HepG2 (cell line): ENCODE results near the gene ANKLE1. TPM values are rescaled to one million over a fixed set of nuclear protein-coding genes. Genes with fewer than 3 reads are reported as not detected.

Experiments used
- ATAC-seq: fragments of 200-7000 bp; cut with Tn5 transposase; 3 replicates; pipeline ENCODE4 v1.9.1; 2020; ENCODE audit warnings: mild to moderate bottlenecking, moderate library complexity
- BruUV-seq: library from RNA; stranded (reverse); fragments of 400-500 nt; replicated peaks from 2 replicates; lab custom pipeline; 2021; lab: Mats Ljungman, UMichigan
- CTCF ChIA-PET: fragments of 300-600 bp; formaldehyde crosslinking; extraction: SDS; loops from one replicate; lab custom pipeline; 2021; ENCODE audit warnings: low total read pairs, inconsistent platforms, low intra/inter-chr PET ratio; lab: Yijun Ruan, JAX
- POLR2A ChIA-PET: fragments of 350-600 bp; sonication (Branson Sonifier 250); formaldehyde crosslinking; loops from one replicate; lab custom pipeline; 2020; ENCODE audit warnings: antibody characterized with exemption, inconsistent platforms; lab: Yijun Ruan, JAX
- DNase-seq: peaks from one replicate; pipeline ENCODE4 v3.0.0-alpha.2; 2015; ENCODE audit warnings: low spot score
- FAIRE-seq: peaks from 3 replicates; lab custom pipeline; 2011; peaks lifted over from hg19 to GRCh38; lab: Jason Lieb, UNC
- H2AFZ ChIP-seq: one replicate; pipeline ENCODE4 v1.6.1; 2011; ENCODE audit warnings: low read length, inconsistent platforms
- H3K27ac ChIP-seq: fragments of 300-600 bp; 3 replicates; pipeline ENCODE4 v1.8.0; 2011; ENCODE audit warnings: mixed run types, mild to moderate bottlenecking, mixed read lengths, low read length, inconsistent platforms; ENCODE audit not compliant: insufficient read depth; ENCODE audit errors: extremely low read length
- H3K27me3 ChIP-seq, 2 experiments: fragments of 200-600 bp in 1 of 2; 2 replicates in 1 of 2; 3 replicates in 1 of 2; pipeline versions ENCODE4 v1.6.0 to v1.8.0; 2011; ENCODE audit warnings: low read length in 2 of 2, mild to moderate bottlenecking in 2 of 2, moderate library complexity in 2 of 2, inconsistent platforms in 1 of 2; ENCODE audit not compliant: insufficient read depth in 2 of 2, control insufficient read depth in 1 of 2
- H3K36me3 ChIP-seq, 2 experiments: fragments of 200-600 bp in 1 of 2; replicated peaks in 1 of 2; 2 replicates in 1 of 2; 3 replicates in 1 of 2; pipeline versions ENCODE4 v1.5.1 to v1.8.0; 2011; ENCODE audit warnings: low read length in 2 of 2, inconsistent platforms in 1 of 2; ENCODE audit not compliant: insufficient read depth in 2 of 2, control insufficient read depth in 1 of 2
- H3K4me1 ChIP-seq: 2 replicates; pipeline ENCODE4 v1.5.1; 2012; ENCODE audit warnings: low read length, inconsistent platforms; ENCODE audit not compliant: insufficient read depth
- H3K4me2 ChIP-seq: 2 replicates; pipeline ENCODE4 v1.6.0; 2011; ENCODE audit warnings: low read depth, low read length, inconsistent platforms
- H3K4me3 ChIP-seq, 3 experiments: fragments of 200-600 bp in 1 of 3; sonication (generic), shearing (Covaris generic) in 1 of 3; replicated peaks in 1 of 3; 2 replicates each; pipeline ENCODE4 v1.5.1; 2011 to 2016; ENCODE audit warnings: low read length in 3 of 3, inconsistent platforms in 2 of 3, low read depth in 2 of 3, mild to moderate bottlenecking in 2 of 3, control low read depth in 1 of 3, mixed read lengths in 1 of 3; ENCODE audit not compliant: insufficient read depth in 1 of 3
- H3K79me2 ChIP-seq: one replicate; pipeline ENCODE4 v1.6.1; 2011; ENCODE audit warnings: low read length, inconsistent platforms; ENCODE audit not compliant: insufficient read depth
- H3K9ac ChIP-seq: 2 replicates; pipeline ENCODE4 v1.6.0; 2011; ENCODE audit warnings: mild to moderate bottlenecking, low read depth, low read length, inconsistent platforms; ENCODE audit not compliant: insufficient read depth
- H3K9me3 ChIP-seq: 2 replicates; pipeline ENCODE4 v1.5.1; 2012; ENCODE audit warnings: mild to moderate bottlenecking, low read length
- H4K20me1 ChIP-seq: 2 replicates; pipeline ENCODE4 v1.6.0; 2011; ENCODE audit warnings: inconsistent platforms, mild to moderate bottlenecking, low read length, moderate library complexity; ENCODE audit not compliant: insufficient read depth
- AFF4 ChIP-seq: sonication (generic); formaldehyde crosslinking; IDR thresholded peaks from 2 replicates; pipeline ENCODE4 v1.4.0; 2020; ENCODE audit warnings: missing genetic modification reagents
- ONECUT2 ChIP-seq: sonication (generic); formaldehyde crosslinking; IDR thresholded peaks from 2 replicates; pipeline ENCODE4 v1.4.0; 2020; ENCODE audit warnings: missing genetic modification reagents
- RORA ChIP-seq: sonication (generic); formaldehyde crosslinking; IDR thresholded peaks from 2 replicates; pipeline ENCODE4 v1.5.0; 2020; ENCODE audit warnings: mild to moderate bottlenecking, missing genetic modification reagents, moderate library complexity
- SNAPC4 ChIP-seq: sonication (generic); formaldehyde crosslinking; IDR thresholded peaks from 2 replicates; pipeline ENCODE4 v1.4.0; 2020; ENCODE audit warnings: mild to moderate bottlenecking, missing genetic modification reagents
- ZFYVE20 ChIP-seq: sonication (generic); formaldehyde crosslinking; IDR thresholded peaks from 2 replicates; pipeline ENCODE4 v1.8.0; 2023; ENCODE audit warnings: low read depth, mild to moderate bottlenecking, moderate library complexity, missing genetic modification reagents, borderline replicate concordance
- ZNF460 ChIP-seq: sonication (generic); formaldehyde crosslinking; IDR thresholded peaks from 2 replicates; pipeline ENCODE4 v1.5.1; 2020; ENCODE audit warnings: missing genetic modification reagents, mild to moderate bottlenecking, borderline replicate concordance
- ZNF496 ChIP-seq: sonication (generic); formaldehyde crosslinking; IDR thresholded peaks from 2 replicates; pipeline ENCODE4 v1.8.1; 2023; ENCODE audit warnings: mild to moderate bottlenecking, moderate library complexity, missing genetic modification reagents; ENCODE audit not compliant: insufficient replicate concordance
- ZNF788 ChIP-seq: sonication (generic); formaldehyde crosslinking; IDR thresholded peaks from 2 replicates; pipeline ENCODE4 v1.5.0; 2020; ENCODE audit warnings: mild to moderate bottlenecking, missing genetic modification reagents, borderline replicate concordance
- WGBS: methylation state at CpG from one replicate; pipeline ENCODE4 v1.1.6; 2017; ENCODE audit warnings: low lambda C conversion rate; 5-methylcytosine and 5-hydroxymethylcytosine counted together
- in situ Hi-C: cut with HindIII; loops from 2 replicates; pipeline ENCODE4 v1.10.0; 2017; ENCODE audit warnings: low pct_unique_long_range_greater_than_20kb; ENCODE audit not compliant: extremely low pct_ligation_motif_present
- intact Hi-C: fragments of 100-400 bp; cut with micrococcal nuclease; formaldehyde crosslinking; loops from one replicate; pipeline ENCODE4 v1.10.0; 2022; ENCODE audit not compliant: unreplicated experiment
- polyA plus RNA-seq, 8 experiments: library from polyadenylated mRNA; depleted of rRNA in 3 of 8; stranded (reverse) in 7 of 8; unstranded in 1 of 8; fragments of >200 nt; fragmentation: Illumina TruSeq in 4 of 8; extraction: Trizol in 4 of 8; gene quantifications; 2 replicates each; pipeline versions ENCODE4 v1.2.1 to v1.2.3, GENCODE V29; 2011 to 2016; ENCODE audit warnings: low read depth in 4 of 8, missing spikeins in 1 of 8, mixed read lengths in 1 of 8; ENCODE audit not compliant: insufficient read depth in 1 of 8
- total RNA-seq, 5 experiments: library from RNA; depleted of rRNA; stranded (reverse); fragments of >200 nt; fragmentation: Illumina TruSeq; extraction: Trizol; gene quantifications; 2 replicates each; pipeline ENCODE4 v1.2.3, GENCODE V29; 2016; ENCODE audit warnings: low read depth in 1 of 5

ANKLE1 gene
- total and polyA plus RNA-seq, 2 of the 13 experiments (the other 11 are each of a cell fraction or from before 2014, with no cell fraction given) = 0.69 to 1.5 TPM

DNA sequence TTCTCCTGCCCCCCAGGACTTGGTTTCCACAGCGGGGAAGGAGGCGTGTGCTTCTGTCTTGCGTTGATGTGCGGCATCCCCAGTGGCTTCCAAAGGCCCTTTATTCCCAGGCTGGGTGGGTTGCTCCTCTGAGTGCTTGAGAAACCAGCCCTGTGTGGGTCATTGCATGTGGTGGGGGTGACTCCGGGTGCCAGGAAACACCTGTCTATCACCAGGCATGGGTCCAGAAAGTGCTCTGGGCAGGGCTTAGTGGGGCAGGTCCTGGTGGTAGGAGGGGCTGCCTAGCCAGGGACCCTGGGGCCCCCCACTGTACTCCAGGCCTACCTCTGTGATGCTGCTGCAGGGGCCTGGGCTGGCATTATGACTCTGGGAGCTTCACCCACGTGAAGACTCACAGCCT, 37.3 kb downstream of the ANKLE1 start:
- DNase-seq = no peak
- ATAC-seq = no peak
- WGBS = 88% methylated on average over 6 of the region's 6 CpGs
- POLR2A ChIA-PET = interaction anchor here (0.6 to 1.8 kb wide), 2 partner anchors 10 to 35 kb away, joined by 3 to 11 read pairs; partner anchors contain the start of gene DDA1
- no peaks in the 10 kb centered on the region for H3K27me3 ChIP-seq
- H4K20me1 ChIP-seq = no peaks in the 10 kb centered on the region
- no peak overlapping the region for H3K4me3 ChIP-seq
- H3K4me2 ChIP-seq = no peak overlapping the region
- in situ Hi-C loops (no loop called here), intact Hi-C loops (no loop called here)
- no peaks in the 10 kb centered on the region for H3K4me1 ChIP-seq
- TF ChIP-seq AFF4 (no peak), RORA (CRISPR knock-in tag) (no peak), ONECUT2 (CRISPR knock-in tag) (no peak), ZNF496 (CRISPR knock-in tag) (no peak), ZNF788 (no peak), ZFYVE20 (CRISPR knock-in tag) (no peak), ZNF460 (CRISPR knock-in tag) (no peak), SNAPC4 (CRISPR knock-in tag) (no peak)
- no peak overlapping the region for H3K27ac ChIP-seq
- CTCF ChIA-PET = no interaction called here
- FAIRE-seq = no peak
- BruUV-seq = no TSS peak
- peaks cover 17 to 42% of the 10 kb centered on the region in 2 experiments; a peak in 4 of 5 replicates for H3K36me3 ChIP-seq
- H3K79me2 ChIP-seq = no peaks in the 10 kb centered on the region
- H2AFZ ChIP-seq = no peak overlapping the region
- no peak overlapping the region for H3K9ac ChIP-seq
- H3K9me3 ChIP-seq = no peaks in the 10 kb centered on the region
